Measurements from ENCODE around the gene SCARF2. TPM values are rescaled to one million over a fixed set of nuclear protein-coding genes. Genes with fewer than 3 reads are reported as not detected.

SCARF2 gene
- total RNA-seq, 2 experiments from 2014 or later: 2.5 to 3.1 TPM

DNA sequence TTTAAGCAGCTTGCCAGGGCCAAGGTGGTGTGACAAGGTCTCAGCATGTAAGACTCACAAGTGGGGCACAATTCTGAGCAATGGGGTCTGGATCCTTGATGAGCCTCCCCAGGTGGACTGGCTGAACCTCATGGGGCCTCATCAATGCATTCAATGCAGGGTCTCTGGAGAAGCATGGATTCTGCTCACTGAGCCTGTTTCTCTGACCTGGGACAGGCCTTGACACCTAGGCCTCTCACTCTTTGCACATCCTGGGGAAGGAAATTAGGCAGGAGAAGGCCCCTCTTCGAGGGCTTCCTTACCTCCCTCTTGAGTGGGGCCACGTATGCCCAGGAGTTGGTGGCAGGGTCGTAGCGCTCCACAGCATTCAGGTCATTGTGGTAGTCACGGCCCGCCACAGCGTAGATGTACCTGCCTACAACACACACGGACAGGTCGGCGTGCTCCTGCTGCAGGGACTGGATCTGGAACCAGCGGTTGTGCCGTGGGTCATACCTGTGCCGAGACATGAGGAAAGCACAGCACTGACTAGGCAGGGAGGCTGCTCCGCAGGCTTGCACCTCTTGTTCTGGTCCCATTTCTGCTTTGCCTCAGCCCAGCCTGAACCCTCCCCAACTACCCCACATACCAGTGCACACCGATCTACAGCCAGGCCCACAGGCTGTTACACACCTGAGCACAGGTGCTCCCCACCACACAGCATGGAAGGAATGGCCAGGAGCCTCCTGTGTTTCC is 20.0 kb upstream of the SCARF2 start:
- Histone ChIP-seq H3K27ac (ENCODE audit: low read depth in 1 of 2, low read length in 2 of 2) (no peak overlapping the region), H3K9me3 (ENCODE audit: control insufficient read depth in 1 of 2, insufficient read depth in 1 of 2, low read length in 2 of 2) (no peaks in the 10 kb centered on the region), H3K36me3 (ENCODE audit: insufficient read depth, low read length) (peaks cover 18% of the 10 kb centered on the region), H3K27me3 (ENCODE audit: control insufficient read depth in 1 of 2, insufficient read depth in 2 of 2, low read length in 2 of 2) (no peaks in the 10 kb centered on the region), H3K4me1 (ENCODE audit: insufficient read depth, low read length) (peaks cover 38% of the 10 kb centered on the region), H3K4me3 (ENCODE audit: low read length) (no peak overlapping the region)
- CTCF ChIA-PET: no interaction called here
- Mint-ChIP-seq H3K4me3 (no peak overlapping the region), H3K36me3 (ENCODE audit: low read depth) (peaks cover 49% of the 10 kb centered on the region), H3K9me3 (no peaks in the 10 kb centered on the region), H3K27ac (no peak overlapping the region), H3K27me3 (no peaks in the 10 kb centered on the region), H3K4me1 (ENCODE audit: low read depth) (peaks cover 43% of the 10 kb centered on the region)
- no peak for DNase-seq
- ATAC-seq (ENCODE audit: poor library complexity): no peak
- POLR2A ChIA-PET: interaction anchor here (1.3 kb wide), 1 partner anchor 100 kb away, joined by 4 read pairs; no protein-coding TSS in a partner anchor
- intact Hi-C loops (cut with DNase I, micrococcal nuclease): loop anchor here in 1 of 2 experiments (10.0 kb wide), 1 partner anchor 97 kb away; no protein-coding TSS in a partner anchor
- TF ChIP-seq, protein P1, sequence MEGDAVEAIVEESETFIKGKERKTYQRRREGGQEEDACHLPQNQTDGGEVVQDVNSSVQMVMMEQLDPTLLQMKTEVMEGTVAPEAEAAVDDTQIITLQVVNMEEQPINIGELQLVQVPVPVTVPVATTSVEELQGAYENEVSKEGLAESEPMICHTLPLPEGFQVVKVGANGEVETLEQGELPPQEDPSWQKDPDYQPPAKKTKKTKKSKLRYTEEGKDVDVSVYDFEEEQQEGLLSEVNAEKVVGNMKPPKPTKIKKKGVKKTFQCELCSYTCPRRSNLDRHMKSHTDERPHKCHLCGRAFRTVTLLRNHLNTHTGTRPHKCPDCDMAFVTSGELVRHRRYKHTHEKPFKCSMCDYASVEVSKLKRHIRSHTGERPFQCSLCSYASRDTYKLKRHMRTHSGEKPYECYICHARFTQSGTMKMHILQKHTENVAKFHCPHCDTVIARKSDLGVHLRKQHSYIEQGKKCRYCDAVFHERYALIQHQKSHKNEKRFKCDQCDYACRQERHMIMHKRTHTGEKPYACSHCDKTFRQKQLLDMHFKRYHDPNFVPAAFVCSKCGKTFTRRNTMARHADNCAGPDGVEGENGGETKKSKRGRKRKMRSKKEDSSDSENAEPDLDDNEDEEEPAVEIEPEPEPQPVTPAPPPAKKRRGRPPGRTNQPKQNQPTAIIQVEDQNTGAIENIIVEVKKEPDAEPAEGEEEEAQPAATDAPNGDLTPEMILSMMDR (IDR thresholded peaks at IDR 0.05): no peak

DNA sequence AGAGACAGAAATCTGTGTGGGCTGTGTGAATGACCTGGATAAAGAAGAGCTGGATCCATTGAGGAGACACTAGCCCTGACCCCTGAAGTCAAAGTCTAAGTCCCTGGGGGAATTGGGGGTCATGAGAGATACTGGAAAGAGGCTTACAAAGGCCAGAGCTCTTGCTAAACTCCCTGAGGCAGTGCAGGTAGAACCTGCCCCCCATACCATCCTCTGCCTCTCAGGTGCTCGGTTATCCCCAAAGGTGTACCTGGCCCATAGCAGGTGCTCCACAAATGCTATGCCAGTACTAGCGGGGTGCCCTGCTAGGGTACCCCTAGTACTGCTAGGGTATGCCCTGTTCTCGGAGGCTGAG is 19.1 kb upstream of the SCARF2 start:
- Mint-ChIP-seq H3K4me3 (no peak overlapping the region), H3K36me3 (ENCODE audit: low read depth) (peaks cover 59% of the 10 kb centered on the region), H3K27ac (no peak overlapping the region), H3K9me3 (no peaks in the 10 kb centered on the region), H3K4me1 (ENCODE audit: low read depth) (peaks cover 39% of the 10 kb centered on the region), H3K27me3 (no peaks in the 10 kb centered on the region)
- Histone ChIP-seq H3K36me3 (ENCODE audit: insufficient read depth, low read length) (peaks cover 18% of the 10 kb centered on the region), H3K4me3 (ENCODE audit: low read length) (no peak overlapping the region), H3K27me3 (ENCODE audit: control insufficient read depth in 1 of 2, insufficient read depth in 2 of 2, low read length in 2 of 2) (no peaks in the 10 kb centered on the region), H3K27ac (ENCODE audit: low read depth in 1 of 2, low read length in 2 of 2) (no peak overlapping the region), H3K4me1 (ENCODE audit: insufficient read depth, low read length) (peaks cover 29% of the 10 kb centered on the region), H3K9me3 (ENCODE audit: control insufficient read depth in 1 of 2, insufficient read depth in 1 of 2, low read length in 2 of 2) (no peaks in the 10 kb centered on the region)
- ATAC-seq (ENCODE audit: poor library complexity): no peak
- ChIA-PET CTCF (interaction anchor here (0.8 to 1.5 kb wide), 11 partner anchors 8 to 210 kb away, joined by 3 to 35 read pairs (median 3); no protein-coding TSS in a partner anchor), POLR2A (interaction anchor here (0.9 to 1.6 kb wide), 7 partner anchors 15 to 101 kb away, joined by 3 to 13 read pairs (median 4); no protein-coding TSS in a partner anchor)
- TF ChIP-seq, protein P1 (IDR thresholded peaks at IDR 0.05): no peak
- DNase-seq: no peak
- intact Hi-C loops (cut with DNase I, micrococcal nuclease): loop anchor here (1.0 to 10.0 kb wide), 4 partner anchors 26 to 98 kb away; no protein-coding TSS in a partner anchor

DNA sequence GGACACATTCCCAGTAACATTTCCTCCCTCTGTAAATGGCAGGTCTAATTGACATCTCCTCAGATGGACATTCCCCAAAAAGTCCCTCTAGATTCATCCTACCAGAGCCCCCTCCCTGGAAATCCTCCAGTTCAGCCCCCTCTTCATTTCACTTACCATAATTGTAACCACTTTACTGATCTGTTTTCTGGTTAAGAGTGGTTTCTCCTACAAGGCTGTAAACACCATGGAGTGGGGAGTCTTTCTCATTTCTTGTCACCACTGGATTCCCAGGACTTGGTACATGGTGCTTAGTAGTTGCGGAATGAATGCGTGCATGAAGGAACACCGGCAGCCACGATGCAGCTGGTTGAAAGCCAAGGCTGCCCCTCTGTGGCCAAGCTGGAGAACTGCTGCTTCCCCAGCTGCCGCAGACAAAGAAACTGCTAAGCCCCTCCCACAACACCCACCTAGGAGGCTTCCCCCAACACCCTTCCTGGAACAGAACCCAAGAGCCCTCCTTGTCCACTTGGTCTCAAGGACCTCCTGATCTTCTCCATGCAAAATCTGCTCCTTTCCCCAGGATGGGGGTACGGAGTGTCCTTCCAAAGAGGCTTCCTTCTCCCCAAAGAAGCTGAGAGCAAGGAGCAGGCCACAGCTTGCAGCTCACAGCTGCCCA is 18.6 kb upstream of the SCARF2 start:
- TF ChIP-seq, protein P1 (IDR thresholded peaks at IDR 0.05): peak; percentile 89
- CTCF ChIA-PET: interaction anchor here (0.8 to 1.5 kb wide), 11 partner anchors 8 to 209 kb away, joined by 3 to 35 read pairs (median 3); no protein-coding TSS in a partner anchor
- Mint-ChIP-seq H3K9me3 (no peaks in the 10 kb centered on the region), H3K4me1 (ENCODE audit: low read depth) (peaks cover 39% of the 10 kb centered on the region), H3K27me3 (no peaks in the 10 kb centered on the region), H3K27ac (no peak overlapping the region), H3K4me3 (no peak overlapping the region), H3K36me3 (ENCODE audit: low read depth) (peaks cover 64% of the 10 kb centered on the region)
- H3K27ac ChIP-seq (ENCODE audit: low read depth in 1 of 2, low read length in 2 of 2): no peak overlapping the region
- no peaks in the 10 kb centered on the region for H3K27me3 ChIP-seq (ENCODE audit: control insufficient read depth in 1 of 2, insufficient read depth in 2 of 2, low read length in 2 of 2)
- ATAC-seq (ENCODE audit: poor library complexity): peak; percentile 100
- peak; percentile 60 to 90 (median 70) for DNase-seq
- no peaks in the 10 kb centered on the region for H3K9me3 ChIP-seq (ENCODE audit: control insufficient read depth in 1 of 2, insufficient read depth in 1 of 2, low read length in 2 of 2)
- POLR2A ChIA-PET: interaction anchor here (0.6 to 3.0 kb wide), 10 partner anchors 8 to 113 kb away, joined by 3 to 15 read pairs (median 4); no protein-coding TSS in a partner anchor
- intact Hi-C loops (cut with DNase I, micrococcal nuclease): loop anchor here (1.0 to 10.0 kb wide), 4 partner anchors 26 to 99 kb away; no protein-coding TSS in a partner anchor
- H3K4me3 ChIP-seq (ENCODE audit: low read length): no peak overlapping the region
- H3K36me3 ChIP-seq (ENCODE audit: insufficient read depth, low read length): peaks cover 18% of the 10 kb centered on the region
- H3K4me1 ChIP-seq (ENCODE audit: insufficient read depth, low read length): peaks cover 26% of the 10 kb centered on the region
